ENCODE results near the gene LRRC25.
"Not testable (repeated sequence)": the region's sequence is repeated elsewhere in the genome, so short reads cannot be mapped to it uniquely, and the experiment has no call there.

LRRC25 gene

GRCh38 chr19:18424122-18424889 lies 26.9 kb upstream of the LRRC25 start:
- FAIRE-seq, result no peak

- FAIRE-seq, result no peak
Measured at GRCh38 chr19:18423258-18424020, 26.0 kb upstream of the LRRC25 start.

- FAIRE-seq, result no peak
Measured at GRCh38 chr19:18422530-18423191, 25.2 kb upstream of the LRRC25 start.

- FAIRE-seq, result no peak
Measured at GRCh38 chr19:18421371-18421959, 24.0 kb upstream of the LRRC25 start.

GRCh38 chr19:18420930-18421329 lies 23.5 kb upstream of the LRRC25 start:
- no peak for FAIRE-seq

- FAIRE-seq, result no peak
Measured at GRCh38 chr19:18419699-18420460, 22.5 kb upstream of the LRRC25 start.

- no peak for FAIRE-seq
Measured at GRCh38 chr19:18419195-18419698, 21.8 kb upstream of the LRRC25 start, which contains the start of gene SSBP4. SSBP4 (plus strand) TSS chr19:18419398; CDS start chr19:18419649, 251 bp downstream.

- no peak for FAIRE-seq
Measured at GRCh38 chr19:18418483-18419194, 21.2 kb upstream of the LRRC25 start.

GRCh38 chr19:18418029-18418482 lies 20.6 kb upstream of the LRRC25 start:
- no peak for FAIRE-seq

- no peak for FAIRE-seq
Measured at GRCh38 chr19:18417250-18418028, 20.0 kb upstream of the LRRC25 start.

- FAIRE-seq, result no peak
Measured at GRCh38 chr19:18416778-18417249, 19.4 kb upstream of the LRRC25 start.

GRCh38 chr19:18415178-18415867 lies 17.9 kb upstream of the LRRC25 start:
- no peak for FAIRE-seq

- FAIRE-seq, result no peak
Measured at GRCh38 chr19:18414504-18415177, 17.2 kb upstream of the LRRC25 start.

- no peak for FAIRE-seq
Measured at GRCh38 chr19:18412610-18413239, 15.3 kb upstream of the LRRC25 start.

- no peak for FAIRE-seq
Measured at GRCh38 chr19:18408053-18408476, 10.6 kb upstream of the LRRC25 start.

- no peak for FAIRE-seq
Measured at GRCh38 chr19:18406749-18407148, 9.3 kb upstream of the LRRC25 start.

GRCh38 chr19:18405754-18406153 lies 8.3 kb upstream of the LRRC25 start:
- FAIRE-seq, result not testable (repeated sequence)

GRCh38 chr19:18402455-18403248 lies 5.2 kb upstream of the LRRC25 start:
- not testable (repeated sequence) for FAIRE-seq
